GM21381 (cell line): Measurements from ENCODE around the gene CNTNAP2.

Experiments
- ATAC-seq: cut with Tn5 transposase; IDR thresholded peaks from one replicate; pipeline ENCODE4 v1.9.1; 2021; ENCODE audit warnings: mild to moderate bottlenecking, moderate library complexity; ENCODE audit not compliant: unreplicated experiment

CNTNAP2 gene

GRCh38 chr7:146661435-146661834 is 544.8 kb downstream of the CNTNAP2 start:
- ATAC-seq, result no peak

GRCh38 chr7:146661929-146662328 is 545.3 kb downstream of the CNTNAP2 start:
- no peak for ATAC-seq

GRCh38 chr7:146665023-146665422 is 548.4 kb downstream of the CNTNAP2 start:
- ATAC-seq, result no peak

GRCh38 chr7:146670532-146670931 is 553.9 kb downstream of the CNTNAP2 start:
- ATAC-seq, result no peak

GRCh38 chr7:146681487-146681886 is 564.9 kb downstream of the CNTNAP2 start:
- no peak for ATAC-seq

- no peak for ATAC-seq
Measured at GRCh38 chr7:146683439-146683838, 566.8 kb downstream of the CNTNAP2 start.

- no peak for ATAC-seq
Measured at GRCh38 chr7:146690987-146691386, 574.4 kb downstream of the CNTNAP2 start.

GRCh38 chr7:146698995-146699610 is 582.5 kb downstream of the CNTNAP2 start:
- no peak for ATAC-seq

- no peak for ATAC-seq
Measured at GRCh38 chr7:146700015-146700560, 583.5 kb downstream of the CNTNAP2 start.

GRCh38 chr7:146701166-146701565 is 584.6 kb downstream of the CNTNAP2 start:
- ATAC-seq, result no peak

GRCh38 chr7:146702898-146703297 is 586.3 kb downstream of the CNTNAP2 start:
- ATAC-seq, result no peak

- no peak for ATAC-seq
Measured at GRCh38 chr7:146709451-146710027, 592.9 kb downstream of the CNTNAP2 start.

GRCh38 chr7:146713205-146713604 is 596.6 kb downstream of the CNTNAP2 start:
- ATAC-seq, result no peak

- no peak for ATAC-seq
Measured at GRCh38 chr7:146713934-146714333, 597.3 kb downstream of the CNTNAP2 start.

- no peak for ATAC-seq
Measured at GRCh38 chr7:146720195-146720594, 603.6 kb downstream of the CNTNAP2 start.

GRCh38 chr7:146722986-146723385 is 606.4 kb downstream of the CNTNAP2 start:
- no peak for ATAC-seq

GRCh38 chr7:146725520-146725919 is 608.9 kb downstream of the CNTNAP2 start:
- ATAC-seq, result no peak

- no peak for ATAC-seq
Measured at GRCh38 chr7:146728141-146728540, 611.5 kb downstream of the CNTNAP2 start.

- no peak for ATAC-seq
Measured at GRCh38 chr7:146728611-146729010, 612.0 kb downstream of the CNTNAP2 start.

GRCh38 chr7:146731185-146731584 is 614.6 kb downstream of the CNTNAP2 start:
- ATAC-seq, result no peak

GRCh38 chr7:146735992-146736391 is 619.4 kb downstream of the CNTNAP2 start:
- ATAC-seq, result no peak

- ATAC-seq, result no peak
Measured at GRCh38 chr7:146736446-146737190, 620.0 kb downstream of the CNTNAP2 start.
